Kidney (tissue), 22 donors: Measurements from ENCODE around the gene ALDH3A2. TPM values are rescaled to one million over a fixed set of nuclear protein-coding genes. Genes with fewer than 3 reads are reported as not detected.

Source experiments
- DNase-seq, 5 donors: peaks; one replicate each; pipeline ENCODE4 v3.0.0-alpha.2; 2013 to 2020
- FAIRE-seq: peaks from 2 replicates; lab custom pipeline; 2012; peaks lifted over from hg19 to GRCh38; lab: Jason Lieb, UNC
- H3K27ac ChIP-seq, 2 donors: one replicate each; pipeline ENCODE4 v1.7.0; 2013; ENCODE audit warnings: low read depth in 2 of 2, low read length in 2 of 2, inconsistent platforms in 1 of 2
- H3K27me3 ChIP-seq: one replicate; pipeline ENCODE4 v1.7.1; 2013; ENCODE audit warnings: low read length, inconsistent platforms; ENCODE audit not compliant: control insufficient read depth, insufficient read depth
- H3K36me3 ChIP-seq, 3 donors: one replicate each; pipeline versions ENCODE4 v1.7.0 to v1.7.1; 2013; ENCODE audit warnings: low read length in 3 of 3, control low read depth in 1 of 3, inconsistent platforms in 1 of 3; ENCODE audit not compliant: insufficient read depth in 3 of 3, control insufficient read depth in 2 of 3
- H3K4me1 ChIP-seq, 3 donors: one replicate each; pipeline versions ENCODE4 v1.7.0 to v1.7.1; 2013; ENCODE audit warnings: low read length in 3 of 3, inconsistent platforms in 1 of 3, low read depth in 1 of 3; ENCODE audit not compliant: control insufficient read depth in 2 of 3, insufficient read depth in 2 of 3
- H3K4me3 ChIP-seq, 3 donors: one replicate each; pipeline versions ENCODE4 v1.7.0 to v1.8.1; 2013; ENCODE audit warnings: low read length in 3 of 3, control low read depth in 1 of 3, inconsistent platforms in 1 of 3
- H3K9ac ChIP-seq, 3 donors: one replicate each; pipeline versions ENCODE4 v1.7.0 to v1.7.1; 2013; ENCODE audit warnings: low read length in 3 of 3, control low read depth in 1 of 3, inconsistent platforms in 1 of 3
- H3K9me3 ChIP-seq, 3 donors: one replicate each; pipeline versions ENCODE4 v1.7.0 to v1.7.1; 2013; ENCODE audit warnings: low read length in 3 of 3, control low read depth in 1 of 3, inconsistent platforms in 1 of 3; ENCODE audit not compliant: control insufficient read depth in 2 of 3, insufficient read depth in 1 of 3
- intact Hi-C: fragments of 100-400 bp; cut with DNase I; formaldehyde crosslinking; loops from one replicate; pipeline ENCODE4 v1.11.1; 2022
- long read RNA-seq, 10 donors: library from polyadenylated mRNA in 1 of 10; unstranded in 1 of 10; transcript quantifications; one replicate each; pipeline ENCODE4 v2.0.0 and lab custom pipeline, GENCODE V29; 2021 to 2026
- polyA plus RNA-seq: library from polyadenylated mRNA; stranded (reverse); fragments of 350-450 nt; fragmentation: Illumina TruSeq; extraction: RNeasy Lipid Tissue Mini Kit (QIAGEN cat#74804); gene quantifications from one replicate; pipeline ENCODE4 v1.2.3, GENCODE V29; 2014; ENCODE audit warnings: low read depth, low replicate concordance; ENCODE audit not compliant: insufficient read depth
- total RNA-seq: library from RNA; stranded (reverse); fragmentation: NEBNext Ultra II Directional; extraction: Animal tissue kit (Norgen Biotek cat#: 25700); gene quantifications from one replicate; pipeline ENCODE4 v1.2.1, GENCODE V29; 2021
- TF ChIP-seq, protein P1 (sequence below): IDR thresholded peaks from 3 replicates; pipeline ENCODE4 v1.5.1; 2012; ENCODE audit warnings: mild to moderate bottlenecking, moderate library complexity, borderline replicate concordance; ENCODE audit not compliant: insufficient read depth; ENCODE audit errors: extremely low read depth
- donor health status: control.
- donor health status: control.
- donor health status: control.
- donor health status: control.
- donor health status: control.
- donor health status: DM: yes; HTN: yes; CAD: no.
- donor health status: Normal renal cell carcinoma (clear cell type).

Gene ALDH3A2
- 75.0 TPM for total RNA-seq
- polyA plus RNA-seq, result 87.7 TPM
- long read RNA-seq, donor 1, transcript ALDH3A2-201 (10 exons, 3,928 nt), result minor isoform, 12 of 48 reads
- long read RNA-seq, donor 1, transcript ALDH3A2-210 (1 exons, 3,512 nt), result major isoform, 25 of 48 reads
- long read RNA-seq, donor 1, partial matches to known transcripts, result 10 of 48 reads
- long read RNA-seq, donor 1, other reads (novel, unspliced or antisense), result 0 of 48 reads
- long read RNA-seq, donor 2, transcript ALDH3A2-210 (1 exons, 3,512 nt), result minor isoform, 20 of 64 reads
- long read RNA-seq, donor 2, transcript ALDH3A2-201 (10 exons, 3,928 nt), result major isoform, 21 of 64 reads
- long read RNA-seq, donor 2, partial matches to known transcripts, result 23 of 64 reads
- long read RNA-seq, donor 2, other reads (novel, unspliced or antisense), result 0 of 64 reads
- long read RNA-seq, donor 3, transcript ALDH3A2-210 (1 exons, 3,512 nt), result major isoform, 21 of 61 reads
- long read RNA-seq, donor 3, transcript ALDH3A2-201 (10 exons, 3,928 nt), result minor isoform, 16 of 61 reads
- long read RNA-seq, donor 3, partial matches to known transcripts, result 20 of 61 reads
- long read RNA-seq, donor 3, other reads (novel, unspliced or antisense), result 0 of 61 reads
- long read RNA-seq, donor 4, transcript ALDH3A2-201 (10 exons, 3,928 nt), result minor isoform, 5 of 16 reads
- long read RNA-seq, donor 4, transcript ALDH3A2-210 (1 exons, 3,512 nt), result major isoform, 10 of 16 reads
- long read RNA-seq, donor 4, partial matches to known transcripts, result 0 of 16 reads
- long read RNA-seq, donor 4, other reads (novel, unspliced or antisense), result 0 of 16 reads
- long read RNA-seq, donor 5, partial matches to known transcripts, result 0 of 1 reads
- long read RNA-seq, donor 5, other reads (novel, unspliced or antisense), result 0 of 1 reads
- long read RNA-seq, donor 6, transcript ALDH3A2-210 (1 exons, 3,512 nt), result major isoform, 27 of 58 reads
- long read RNA-seq, donor 6, partial matches to known transcripts, result 25 of 58 reads
- long read RNA-seq, donor 6, other reads (novel, unspliced or antisense), result 0 of 58 reads
- long read RNA-seq, donor 7, transcript ALDH3A2-210 (1 exons, 3,512 nt), result minor isoform, 7 of 66 reads
- long read RNA-seq, donor 7, transcript ALDH3A2-201 (10 exons, 3,928 nt), result major isoform, 45 of 66 reads
- long read RNA-seq, donor 7, partial matches to known transcripts, result 6 of 66 reads
- long read RNA-seq, donor 7, other reads (novel, unspliced or antisense), result 2 of 66 reads
- long read RNA-seq, donor 8, transcript ALDH3A2-210 (1 exons, 3,512 nt), result major isoform, 22 of 46 reads
- long read RNA-seq, donor 8, transcript ALDH3A2-201 (10 exons, 3,928 nt), result minor isoform, 8 of 46 reads
- long read RNA-seq, donor 8, partial matches to known transcripts, result 13 of 46 reads
- long read RNA-seq, donor 8, other reads (novel, unspliced or antisense), result 0 of 46 reads
- long read RNA-seq, donor 9, transcript ALDH3A2-201 (10 exons, 3,928 nt), result major isoform, 11 of 27 reads
- long read RNA-seq, donor 9, transcript ALDH3A2-210 (1 exons, 3,512 nt), result minor isoform, 9 of 27 reads
- long read RNA-seq, donor 9, partial matches to known transcripts, result 5 of 27 reads
- long read RNA-seq, donor 9, other reads (novel, unspliced or antisense), result 0 of 27 reads
- long read RNA-seq, donor 10, transcript ALDH3A2-201 (10 exons, 3,928 nt), result minor isoform, 12 of 67 reads
- long read RNA-seq, donor 10, transcript ALDH3A2-210 (1 exons, 3,512 nt), result major isoform, 37 of 67 reads
- long read RNA-seq, donor 10, partial matches to known transcripts, result 15 of 67 reads
- long read RNA-seq, donor 10, other reads (novel, unspliced or antisense), result 0 of 67 reads

DNA sequence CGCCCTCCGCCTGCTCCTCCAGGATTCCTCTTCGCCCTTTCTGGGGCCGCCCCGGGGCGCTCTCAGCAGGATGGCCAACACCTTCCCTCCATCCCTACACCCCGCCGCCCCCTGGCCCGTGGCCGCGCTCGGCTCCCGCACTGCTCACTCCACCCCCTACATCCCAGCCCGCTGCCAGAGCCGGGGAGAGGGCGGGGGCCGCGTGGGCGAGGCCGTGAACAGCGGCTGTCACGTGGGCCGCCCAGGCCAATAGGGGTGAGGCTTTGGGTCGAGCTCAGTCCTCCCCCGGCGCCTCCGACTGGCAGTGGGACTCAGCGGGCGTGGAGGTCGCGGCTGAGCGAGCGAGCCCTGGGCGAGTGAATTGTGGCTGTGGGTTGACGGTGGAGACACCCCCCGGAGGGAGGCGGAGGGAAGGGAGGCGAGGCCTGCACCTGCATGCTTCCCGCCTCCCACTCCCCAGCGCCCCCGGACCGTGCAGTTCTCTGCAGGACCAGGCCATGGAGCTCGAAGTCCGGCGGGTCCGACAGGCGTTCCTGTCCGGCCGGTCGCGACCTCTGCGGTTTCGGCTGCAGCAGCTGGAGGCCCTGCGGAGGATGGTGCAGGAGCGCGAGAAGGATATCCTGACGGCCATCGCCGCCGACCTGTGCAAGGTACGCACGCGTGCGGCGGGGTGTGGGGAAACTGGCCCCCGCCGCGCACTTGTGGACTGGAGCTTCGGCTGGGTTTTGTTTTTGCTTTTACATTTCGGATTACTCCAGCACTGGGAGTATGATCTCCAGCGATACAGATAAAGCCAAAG, at the start of gene ALDH3A2:
Gene ALDH3A2 (plus strand): TSS at position 277 of the 799 bp plus-strand sequence. CDS start 221 bp downstream, at position 498.
- peak within 1 kb of the TSS; percentile 97 for H3K27ac ChIP-seq
- peaks cover 7 to 16% (median 13%) of the 10 kb centered on the region in 3 donors for H3K4me1 ChIP-seq
- peak; percentile 98 to 100 (median 98) for DNase-seq
- peak within 1 kb of the TSS; percentile 75 to 96 (median 86) for H3K4me3 ChIP-seq
- peak within 1 kb of the TSS; percentile 68 to 91 (median 72) for H3K9ac ChIP-seq
- TF ChIP-seq, protein P1, sequence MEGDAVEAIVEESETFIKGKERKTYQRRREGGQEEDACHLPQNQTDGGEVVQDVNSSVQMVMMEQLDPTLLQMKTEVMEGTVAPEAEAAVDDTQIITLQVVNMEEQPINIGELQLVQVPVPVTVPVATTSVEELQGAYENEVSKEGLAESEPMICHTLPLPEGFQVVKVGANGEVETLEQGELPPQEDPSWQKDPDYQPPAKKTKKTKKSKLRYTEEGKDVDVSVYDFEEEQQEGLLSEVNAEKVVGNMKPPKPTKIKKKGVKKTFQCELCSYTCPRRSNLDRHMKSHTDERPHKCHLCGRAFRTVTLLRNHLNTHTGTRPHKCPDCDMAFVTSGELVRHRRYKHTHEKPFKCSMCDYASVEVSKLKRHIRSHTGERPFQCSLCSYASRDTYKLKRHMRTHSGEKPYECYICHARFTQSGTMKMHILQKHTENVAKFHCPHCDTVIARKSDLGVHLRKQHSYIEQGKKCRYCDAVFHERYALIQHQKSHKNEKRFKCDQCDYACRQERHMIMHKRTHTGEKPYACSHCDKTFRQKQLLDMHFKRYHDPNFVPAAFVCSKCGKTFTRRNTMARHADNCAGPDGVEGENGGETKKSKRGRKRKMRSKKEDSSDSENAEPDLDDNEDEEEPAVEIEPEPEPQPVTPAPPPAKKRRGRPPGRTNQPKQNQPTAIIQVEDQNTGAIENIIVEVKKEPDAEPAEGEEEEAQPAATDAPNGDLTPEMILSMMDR, result peak; percentile 16
- FAIRE-seq, result no peak
- no peaks in the 10 kb centered on the region for H3K9me3 ChIP-seq
- no peaks in the 10 kb centered on the region for H3K27me3 ChIP-seq
- intact Hi-C loops, result no loop called here
- H3K36me3 ChIP-seq, result peaks cover 0 to 5% (median 0%) of the 10 kb centered on the region in 3 donors

DNA sequence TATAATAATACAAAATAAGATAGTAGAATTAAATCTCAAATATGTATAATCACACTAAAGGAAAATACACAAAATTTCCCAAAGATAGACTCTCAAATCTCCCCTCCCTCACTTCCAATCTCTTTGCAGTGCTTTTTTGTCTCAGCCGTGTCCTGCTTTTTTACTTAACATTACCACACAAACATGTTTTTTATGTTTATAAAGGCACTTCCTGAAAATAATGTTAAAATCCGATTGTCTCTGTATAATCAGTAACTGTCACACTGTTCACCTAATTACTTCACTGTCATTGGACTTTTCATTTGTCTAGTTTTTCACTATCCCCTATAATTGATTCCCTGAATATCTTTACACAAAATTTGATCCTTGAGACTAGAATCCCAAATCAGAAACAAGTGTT, 38.2 kb upstream of the ALDH3A2 start:
- H3K27ac ChIP-seq, result no peak overlapping the region

More for the DNA sequence above, 38.2 kb upstream of the ALDH3A2 start:
- Histone ChIP-seq H3K27me3 (no peaks in the 10 kb centered on the region), H3K4me1 (no peaks in the 10 kb centered on the region), H3K4me3 (no peak overlapping the region), H3K9me3 (no peaks in the 10 kb centered on the region), H3K9ac (no peak overlapping the region), H3K36me3 (no peaks in the 10 kb centered on the region)
- no peak for FAIRE-seq
- intact Hi-C loops, result no loop called here
- TF ChIP-seq, protein P1, result no peak
- DNase-seq, result no peak
